Kidney (tissue), 14 donors: ENCODE data around the gene MICB. TPM values are rescaled to one million over a fixed set of nuclear protein-coding genes. Genes with fewer than 3 reads are reported as not detected.

Experiments
- DNase-seq, 5 donors: peaks; one replicate each; pipeline ENCODE4 v3.0.0-alpha.2; 2013 to 2020
- FAIRE-seq: peaks from 2 replicates; lab custom pipeline; 2012; peaks lifted over from hg19 to GRCh38; lab: Jason Lieb, UNC
- H3K27ac ChIP-seq, 2 donors: one replicate each; pipeline ENCODE4 v1.7.0; 2013; ENCODE audit warnings: low read depth in 2 of 2, low read length in 2 of 2, inconsistent platforms in 1 of 2
- H3K27me3 ChIP-seq: one replicate; pipeline ENCODE4 v1.7.1; 2013; ENCODE audit warnings: low read length, inconsistent platforms; ENCODE audit not compliant: control insufficient read depth, insufficient read depth
- H3K36me3 ChIP-seq, 3 donors: one replicate each; pipeline versions ENCODE4 v1.7.0 to v1.7.1; 2013; ENCODE audit warnings: low read length in 3 of 3, control low read depth in 1 of 3, inconsistent platforms in 1 of 3; ENCODE audit not compliant: insufficient read depth in 3 of 3, control insufficient read depth in 2 of 3
- H3K4me1 ChIP-seq, 3 donors: one replicate each; pipeline versions ENCODE4 v1.7.0 to v1.7.1; 2013; ENCODE audit warnings: low read length in 3 of 3, inconsistent platforms in 1 of 3, low read depth in 1 of 3; ENCODE audit not compliant: control insufficient read depth in 2 of 3, insufficient read depth in 2 of 3
- H3K4me3 ChIP-seq, 3 donors: one replicate each; pipeline versions ENCODE4 v1.7.0 to v1.8.1; 2013; ENCODE audit warnings: low read length in 3 of 3, control low read depth in 1 of 3, inconsistent platforms in 1 of 3
- H3K9ac ChIP-seq, 3 donors: one replicate each; pipeline versions ENCODE4 v1.7.0 to v1.7.1; 2013; ENCODE audit warnings: low read length in 3 of 3, control low read depth in 1 of 3, inconsistent platforms in 1 of 3
- H3K9me3 ChIP-seq, 3 donors: one replicate each; pipeline versions ENCODE4 v1.7.0 to v1.7.1; 2013; ENCODE audit warnings: low read length in 3 of 3, control low read depth in 1 of 3, inconsistent platforms in 1 of 3; ENCODE audit not compliant: control insufficient read depth in 2 of 3, insufficient read depth in 1 of 3
- intact Hi-C: fragments of 100-400 bp; cut with DNase I; formaldehyde crosslinking; loops from one replicate; pipeline ENCODE4 v1.11.1; 2022
- polyA plus RNA-seq: library from polyadenylated mRNA; stranded (reverse); fragments of 350-450 nt; fragmentation: Illumina TruSeq; extraction: RNeasy Lipid Tissue Mini Kit (QIAGEN cat#74804); gene quantifications from one replicate; pipeline ENCODE4 v1.2.3, GENCODE V29; 2014; ENCODE audit warnings: low read depth, low replicate concordance; ENCODE audit not compliant: insufficient read depth
- total RNA-seq: library from RNA; stranded (reverse); fragmentation: NEBNext Ultra II Directional; extraction: Animal tissue kit (Norgen Biotek cat#: 25700); gene quantifications from one replicate; pipeline ENCODE4 v1.2.1, GENCODE V29; 2021
- TF ChIP-seq, protein P1 (sequence below): IDR thresholded peaks from 3 replicates; pipeline ENCODE4 v1.5.1; 2012; ENCODE audit warnings: mild to moderate bottlenecking, moderate library complexity, borderline replicate concordance; ENCODE audit not compliant: insufficient read depth; ENCODE audit errors: extremely low read depth
- donor health status: control.
- donor health status: control.
- donor health status: control.
- donor health status: control.
- donor health status: control.
- donor health status: DM: yes; HTN: yes; CAD: no.
- donor health status: Normal renal cell carcinoma (clear cell type).

MICB gene
- total and polyA plus RNA-seq, 2 donors from 2014 or later, result 1.5 to 5.7 TPM

DNA sequence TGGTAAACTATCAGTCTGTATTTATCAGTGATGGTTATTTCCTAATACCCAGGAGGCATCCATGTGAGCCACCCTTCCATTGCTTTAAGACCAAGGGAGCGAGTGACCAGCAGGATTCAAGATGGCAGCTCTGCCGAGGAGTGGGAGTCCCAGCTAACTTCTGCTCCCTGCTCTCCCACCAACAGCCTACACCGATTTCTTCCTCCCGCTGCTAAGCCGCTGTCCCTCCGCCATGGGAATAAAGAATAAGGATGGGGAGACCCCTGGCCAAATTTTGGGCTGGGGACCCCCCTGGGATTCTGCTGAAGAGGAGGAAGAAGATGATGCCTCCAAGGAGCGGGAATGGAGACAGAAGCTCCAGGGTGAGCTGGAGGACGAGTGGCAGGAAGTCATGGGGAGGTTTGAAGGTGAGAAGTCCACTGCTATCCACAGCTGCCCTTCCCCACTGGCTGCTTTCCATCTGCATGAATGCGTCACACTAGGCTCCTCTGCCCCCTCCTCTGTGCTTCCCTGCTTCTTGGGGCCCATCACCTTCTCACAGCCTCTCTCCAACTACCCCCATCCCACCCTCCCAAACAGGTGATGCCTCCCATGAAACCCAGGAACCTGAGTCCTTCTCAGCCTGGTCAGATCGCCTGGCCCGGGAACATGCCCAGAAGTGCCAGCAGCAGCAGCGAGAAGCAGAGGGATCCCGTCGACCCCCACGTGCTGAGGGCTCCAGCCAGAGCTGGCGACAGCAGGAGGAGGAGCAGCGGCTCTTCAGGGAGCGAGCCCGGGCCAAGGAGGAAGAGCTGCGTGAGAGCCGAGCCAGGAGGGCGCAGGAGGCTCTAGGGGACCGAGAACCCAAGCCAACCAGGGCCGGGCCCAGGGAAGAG is 59.7 kb downstream of the MICB start:
- Histone ChIP-seq H3K36me3 (peaks cover 0 to 24% (median 9%) of the 10 kb centered on the region in 3 donors), H3K4me1 (peaks cover 0 to 18% (median 0%) of the 10 kb centered on the region in 3 donors), H3K9ac (no peak overlapping the region), H3K27me3 (no peaks in the 10 kb centered on the region), H3K4me3 (no peak overlapping the region), H3K27ac (no peak overlapping the region), H3K9me3 (no peaks in the 10 kb centered on the region)
- intact Hi-C loops, result no loop called here
- TF ChIP-seq, protein P1, sequence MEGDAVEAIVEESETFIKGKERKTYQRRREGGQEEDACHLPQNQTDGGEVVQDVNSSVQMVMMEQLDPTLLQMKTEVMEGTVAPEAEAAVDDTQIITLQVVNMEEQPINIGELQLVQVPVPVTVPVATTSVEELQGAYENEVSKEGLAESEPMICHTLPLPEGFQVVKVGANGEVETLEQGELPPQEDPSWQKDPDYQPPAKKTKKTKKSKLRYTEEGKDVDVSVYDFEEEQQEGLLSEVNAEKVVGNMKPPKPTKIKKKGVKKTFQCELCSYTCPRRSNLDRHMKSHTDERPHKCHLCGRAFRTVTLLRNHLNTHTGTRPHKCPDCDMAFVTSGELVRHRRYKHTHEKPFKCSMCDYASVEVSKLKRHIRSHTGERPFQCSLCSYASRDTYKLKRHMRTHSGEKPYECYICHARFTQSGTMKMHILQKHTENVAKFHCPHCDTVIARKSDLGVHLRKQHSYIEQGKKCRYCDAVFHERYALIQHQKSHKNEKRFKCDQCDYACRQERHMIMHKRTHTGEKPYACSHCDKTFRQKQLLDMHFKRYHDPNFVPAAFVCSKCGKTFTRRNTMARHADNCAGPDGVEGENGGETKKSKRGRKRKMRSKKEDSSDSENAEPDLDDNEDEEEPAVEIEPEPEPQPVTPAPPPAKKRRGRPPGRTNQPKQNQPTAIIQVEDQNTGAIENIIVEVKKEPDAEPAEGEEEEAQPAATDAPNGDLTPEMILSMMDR, result no peak
- FAIRE-seq (no peak), DNase-seq (peak in 1 of 5 donors; percentile 69)

DNA sequence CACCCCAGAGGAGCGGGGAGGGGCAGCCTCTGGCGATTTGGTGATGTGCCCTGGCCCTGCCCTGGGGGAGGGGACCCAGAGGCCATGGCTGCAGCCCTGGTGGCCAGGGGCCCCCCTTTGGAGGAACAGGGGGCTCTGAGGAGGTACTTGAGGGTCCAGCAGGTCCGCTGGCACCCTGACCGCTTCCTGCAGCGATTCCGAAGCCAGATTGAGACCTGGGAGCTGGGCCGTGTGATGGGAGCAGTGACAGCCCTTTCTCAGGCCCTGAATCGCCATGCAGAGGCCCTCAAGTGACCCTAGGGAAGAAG is 60.3 kb downstream of the MICB start:
- FAIRE-seq (no peak), DNase-seq (no peak)
- Histone ChIP-seq H3K4me3 (no peak overlapping the region), H3K9ac (no peak overlapping the region), H3K27ac (no peak overlapping the region), H3K36me3 (peaks cover 0 to 24% (median 9%) of the 10 kb centered on the region in 3 donors), H3K27me3 (no peaks in the 10 kb centered on the region), H3K9me3 (no peaks in the 10 kb centered on the region), H3K4me1 (peaks cover 0 to 18% (median 0%) of the 10 kb centered on the region in 3 donors)
- TF ChIP-seq, protein P1, result no peak
- intact Hi-C loops, result no loop called here

DNA sequence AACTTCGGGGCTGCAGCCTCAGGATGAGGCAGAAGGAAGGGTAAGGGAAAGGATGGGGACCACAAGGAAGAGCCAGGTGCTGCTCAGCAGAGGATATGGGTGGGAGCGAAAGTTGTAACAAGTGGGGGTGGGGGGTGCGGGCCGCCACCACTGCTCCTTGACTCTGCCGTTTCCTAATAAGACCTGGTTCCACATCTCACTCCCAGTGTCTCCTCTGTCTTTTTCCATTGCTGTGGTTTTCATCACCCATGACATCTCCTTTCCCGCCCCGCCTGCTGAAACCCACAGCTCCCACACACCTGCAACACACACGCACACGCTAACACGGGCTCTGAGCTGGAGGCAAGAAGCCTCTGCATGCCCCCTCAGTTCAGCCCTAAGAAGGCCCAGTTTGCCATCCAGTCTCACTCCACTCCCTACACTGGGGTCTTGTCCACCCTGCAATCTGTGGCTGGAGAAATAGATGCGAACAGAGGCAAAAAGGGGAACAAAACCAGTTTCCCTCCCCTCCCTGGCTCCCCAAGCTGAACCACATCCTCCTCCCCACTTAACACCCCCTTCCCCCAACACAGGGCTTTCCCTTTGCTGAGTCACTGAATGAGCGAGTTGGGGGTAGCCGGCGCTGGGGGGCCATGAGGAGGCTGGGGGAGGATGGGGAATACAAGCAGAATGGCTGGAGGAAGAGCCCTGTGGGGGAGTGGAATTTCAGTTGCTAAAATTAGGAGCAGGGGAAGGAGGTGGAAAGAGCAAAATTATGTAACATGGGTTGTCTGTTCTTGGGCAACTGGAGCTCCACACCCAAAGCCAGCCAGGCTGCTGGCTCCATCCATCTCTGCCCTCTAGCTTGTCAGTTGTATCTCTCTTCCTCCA is 60.9 kb downstream of the MICB start:
- Histone ChIP-seq H3K36me3 (peaks cover 0 to 24% (median 9%) of the 10 kb centered on the region in 3 donors), H3K27me3 (no peaks in the 10 kb centered on the region), H3K9me3 (no peaks in the 10 kb centered on the region), H3K4me3 (no peak overlapping the region), H3K9ac (peak overlapping the region in 1 of 3 donors; percentile 31), H3K27ac (peak overlapping the region; percentile 48 to 51), H3K4me1 (peaks cover 0 to 18% (median 0%) of the 10 kb centered on the region in 3 donors)
- TF ChIP-seq, protein P1, result no peak
- no peak for FAIRE-seq
- intact Hi-C loops, result no loop called here
- peak in 1 of 5 donors; percentile 59 for DNase-seq
